GM18520 (cell line): ENCODE results near the gene SSBP3.

Experiments
- ATAC-seq: cut with Tn5 transposase; IDR thresholded peaks from one replicate; pipeline ENCODE4 v1.9.1; 2021; ENCODE audit not compliant: unreplicated experiment

Gene SSBP3

GRCh38 chr1:54312796-54313316 lies 93.3 kb downstream of the SSBP3 start:
- ATAC-seq, result no peak

- no peak for ATAC-seq
Observed at GRCh38 chr1:54311506-54311905, 94.7 kb downstream of the SSBP3 start.

- ATAC-seq, result no peak
Observed at GRCh38 chr1:54310439-54311328, 95.5 kb downstream of the SSBP3 start.

- ATAC-seq, result no peak
Observed at GRCh38 chr1:54309631-54310366, 96.4 kb downstream of the SSBP3 start.

GRCh38 chr1:54307305-54307704 lies 98.9 kb downstream of the SSBP3 start:
- no peak for ATAC-seq

GRCh38 chr1:54305906-54306514 lies 100.2 kb downstream of the SSBP3 start:
- no peak for ATAC-seq

- no peak for ATAC-seq
Observed at GRCh38 chr1:54304518-54304917, 101.7 kb downstream of the SSBP3 start.

GRCh38 chr1:54302951-54303843 lies 103.0 kb downstream of the SSBP3 start:
- no peak for ATAC-seq

- ATAC-seq, result no peak
Observed at GRCh38 chr1:54302549-54302948, 103.6 kb downstream of the SSBP3 start.

GRCh38 chr1:54301497-54301896 lies 104.7 kb downstream of the SSBP3 start:
- ATAC-seq, result no peak

GRCh38 chr1:54300401-54300800 lies 105.8 kb downstream of the SSBP3 start:
- ATAC-seq, result no peak

GRCh38 chr1:54299037-54299436 lies 107.2 kb downstream of the SSBP3 start:
- ATAC-seq, result no peak

- ATAC-seq, result no peak
Observed at GRCh38 chr1:54298284-54299033, 107.7 kb downstream of the SSBP3 start.

- no peak for ATAC-seq
Observed at GRCh38 chr1:54297596-54298283, 108.5 kb downstream of the SSBP3 start.

- no peak for ATAC-seq
Observed at GRCh38 chr1:54296666-54297065, 109.5 kb downstream of the SSBP3 start.

- ATAC-seq, result no peak
Observed at GRCh38 chr1:54294887-54295286, 111.3 kb downstream of the SSBP3 start.

- ATAC-seq, result no peak
Observed at GRCh38 chr1:54292002-54292911, 113.9 kb downstream of the SSBP3 start.
